ENCODE results near the gene PIP5KL1. TPM values are rescaled to one million over a fixed set of nuclear protein-coding genes. Genes with fewer than 3 reads are reported as not detected.

PIP5KL1 gene
- polyA plus RNA-seq, 3 donors = 0.31 to 0.57 (median 0.39) TPM

DNA sequence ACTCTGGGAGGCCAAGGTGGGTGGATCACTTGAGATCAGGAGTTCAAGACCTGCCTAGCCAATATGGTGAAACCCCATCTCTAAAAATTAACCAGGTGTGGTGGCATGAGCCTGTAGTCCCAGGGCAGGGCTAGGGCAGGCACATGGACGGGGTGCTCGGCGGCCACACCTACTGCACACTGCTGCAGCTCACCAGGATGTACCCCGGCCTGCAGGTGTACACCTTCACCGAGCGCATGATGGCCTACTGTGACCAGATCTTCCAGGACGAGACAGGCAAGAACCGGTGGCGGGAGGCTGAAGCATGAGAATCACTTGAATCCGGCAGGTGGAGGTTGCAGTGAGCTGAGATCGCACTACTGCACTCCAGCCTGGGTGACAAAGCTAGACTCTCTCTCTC is 16.9 kb downstream of the PIP5KL1 start:
- H3K9me3 ChIP-seq (replicated peaks in 1 of 2; ENCODE audit: control insufficient read depth in 1 of 2, insufficient read depth in 1 of 2, low read length in 2 of 2) = no peaks in the 10 kb centered on the region

DNA sequence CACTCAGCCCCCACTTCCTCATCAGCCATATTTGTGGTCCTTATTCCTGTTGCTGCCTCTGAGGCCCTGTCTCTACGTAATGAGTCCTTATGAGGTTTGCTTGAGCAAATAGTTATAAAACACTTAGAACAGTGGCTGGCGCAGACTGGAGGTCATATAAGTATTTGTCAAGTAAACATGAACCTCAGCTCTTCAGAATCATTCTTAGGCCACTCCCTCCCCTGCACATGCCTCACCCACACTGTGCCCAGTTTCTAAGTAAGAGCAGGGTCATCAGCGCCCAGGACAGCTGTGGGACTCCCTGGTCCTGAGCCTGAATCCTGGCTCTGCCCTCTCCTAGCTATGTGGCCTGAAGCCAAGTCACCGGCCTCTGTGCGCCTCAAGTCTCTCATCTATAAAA is 17.7 kb downstream of the PIP5KL1 start:
- H3K27ac ChIP-seq (ENCODE audit: low read depth in 1 of 2, low read length in 2 of 2) = no peak overlapping the region
- H3K9ac ChIP-seq (ENCODE audit: insufficient read depth, low read length, poor library complexity, severe bottlenecking) = no peak overlapping the region
- H3K4me2 ChIP-seq (replicated peaks; ENCODE audit: extremely low read depth, low read length, poor library complexity, severe bottlenecking) = no peak overlapping the region
- H3K36me3 ChIP-seq (replicated peaks in 1 of 2; ENCODE audit: control insufficient read depth in 1 of 2, insufficient read depth in 2 of 2, low read length in 2 of 2) = peaks cover 12 to 38% of the 10 kb centered on the region in 2 donors
- peaks cover 0 to 1% (median 0%) of the 10 kb centered on the region in 7 donors for H3K9me3 Mint-ChIP-seq
- H3K27me3 ChIP-seq (ENCODE audit: control insufficient read depth in 2 of 2, insufficient read depth in 2 of 2, low read length in 2 of 2) = no peaks in the 10 kb centered on the region
- no peak overlapping the region for H3K4me3 Mint-ChIP-seq
- H3K4me1 Mint-ChIP-seq = peaks cover 30% of the 10 kb centered on the region
- H3K79me2 ChIP-seq (ENCODE audit: insufficient read depth, low read length) = no peaks in the 10 kb centered on the region
- H3K4me3 ChIP-seq (replicated peaks in 1 of 3; ENCODE audit: low read depth in 2 of 3, low read length in 3 of 3) = no peak overlapping the region
- no peak overlapping the region for H2AFZ ChIP-seq (ENCODE audit: insufficient read depth, low read depth, low read length, poor library complexity, severe bottlenecking)
- no peaks in the 10 kb centered on the region for H3K9me3 ChIP-seq (replicated peaks in 1 of 2; ENCODE audit: control insufficient read depth in 1 of 2, insufficient read depth in 1 of 2, low read length in 2 of 2)
- H4K20me1 ChIP-seq (ENCODE audit: insufficient read depth, low read length) = no peaks in the 10 kb centered on the region
- 94% methylated on average over 3 of the region's 5 CpGs for WGBS (ENCODE audit: insufficient coverage)
- DNase-seq = peak in 1 of 3 donors; percentile 2
- peaks cover 34 to 35% of the 10 kb centered on the region in 2 donors for H3K36me3 Mint-ChIP-seq
- H3K27ac Mint-ChIP-seq = peak overlapping the region in 2 of 7 donors; percentile 46 to 68
- TF ChIP-seq, protein P1, sequence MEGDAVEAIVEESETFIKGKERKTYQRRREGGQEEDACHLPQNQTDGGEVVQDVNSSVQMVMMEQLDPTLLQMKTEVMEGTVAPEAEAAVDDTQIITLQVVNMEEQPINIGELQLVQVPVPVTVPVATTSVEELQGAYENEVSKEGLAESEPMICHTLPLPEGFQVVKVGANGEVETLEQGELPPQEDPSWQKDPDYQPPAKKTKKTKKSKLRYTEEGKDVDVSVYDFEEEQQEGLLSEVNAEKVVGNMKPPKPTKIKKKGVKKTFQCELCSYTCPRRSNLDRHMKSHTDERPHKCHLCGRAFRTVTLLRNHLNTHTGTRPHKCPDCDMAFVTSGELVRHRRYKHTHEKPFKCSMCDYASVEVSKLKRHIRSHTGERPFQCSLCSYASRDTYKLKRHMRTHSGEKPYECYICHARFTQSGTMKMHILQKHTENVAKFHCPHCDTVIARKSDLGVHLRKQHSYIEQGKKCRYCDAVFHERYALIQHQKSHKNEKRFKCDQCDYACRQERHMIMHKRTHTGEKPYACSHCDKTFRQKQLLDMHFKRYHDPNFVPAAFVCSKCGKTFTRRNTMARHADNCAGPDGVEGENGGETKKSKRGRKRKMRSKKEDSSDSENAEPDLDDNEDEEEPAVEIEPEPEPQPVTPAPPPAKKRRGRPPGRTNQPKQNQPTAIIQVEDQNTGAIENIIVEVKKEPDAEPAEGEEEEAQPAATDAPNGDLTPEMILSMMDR (IDR thresholded peaks at IDR 0.05) = no peak
- H3K4me1 ChIP-seq (ENCODE audit: control insufficient read depth in 1 of 2, insufficient read depth in 2 of 2, low read length in 2 of 2) = peaks cover 21 to 28% of the 10 kb centered on the region in 2 donors
- intact Hi-C loops (cut with micrococcal nuclease) = no loop called here
- H3K27me3 Mint-ChIP-seq (ENCODE audit: low read depth in 3 of 3) = peaks cover 0 to 8% (median 6%) of the 10 kb centered on the region in 3 donors

More for the DNA sequence above, 16.9 kb downstream of the PIP5KL1 start:
- H2AFZ ChIP-seq (ENCODE audit: insufficient read depth, low read depth, low read length, poor library complexity, severe bottlenecking) = no peak overlapping the region
- H3K4me3 ChIP-seq (replicated peaks in 1 of 3; ENCODE audit: low read depth in 2 of 3, low read length in 3 of 3) = no peak overlapping the region
- DNase-seq = peak in 1 of 3 donors; percentile 2
- H3K9me3 Mint-ChIP-seq = peaks cover 0 to 1% (median 0%) of the 10 kb centered on the region in 7 donors
- WGBS (ENCODE audit: insufficient coverage) = 100% methylated on average over 11 of the region's 11 CpGs
- H4K20me1 ChIP-seq (ENCODE audit: insufficient read depth, low read length) = no peaks in the 10 kb centered on the region
- TF ChIP-seq, protein P1 (IDR thresholded peaks at IDR 0.05) = no peak
- peak overlapping the region in 1 of 7 donors; percentile 61 for H3K27ac Mint-ChIP-seq
- no peaks in the 10 kb centered on the region for H3K27me3 ChIP-seq (ENCODE audit: control insufficient read depth in 2 of 2, insufficient read depth in 2 of 2, low read length in 2 of 2)
- H3K9ac ChIP-seq (ENCODE audit: insufficient read depth, low read length, poor library complexity, severe bottlenecking) = no peak overlapping the region
- peaks cover 31 to 35% of the 10 kb centered on the region in 2 donors for H3K36me3 Mint-ChIP-seq
- peaks cover 29 to 36% of the 10 kb centered on the region in 2 donors for H3K4me1 ChIP-seq (ENCODE audit: control insufficient read depth in 1 of 2, insufficient read depth in 2 of 2, low read length in 2 of 2)
- no peak overlapping the region for H3K27ac ChIP-seq (ENCODE audit: low read depth in 1 of 2, low read length in 2 of 2)
- H3K79me2 ChIP-seq (ENCODE audit: insufficient read depth, low read length) = no peaks in the 10 kb centered on the region
- peaks cover 0 to 8% (median 6%) of the 10 kb centered on the region in 3 donors for H3K27me3 Mint-ChIP-seq (ENCODE audit: low read depth in 3 of 3)
- H3K36me3 ChIP-seq (replicated peaks in 1 of 2; ENCODE audit: control insufficient read depth in 1 of 2, insufficient read depth in 2 of 2, low read length in 2 of 2) = peaks cover 12 to 30% of the 10 kb centered on the region in 2 donors
- no peak overlapping the region for H3K4me3 Mint-ChIP-seq
- intact Hi-C loops (cut with micrococcal nuclease) = no loop called here
- peaks cover 38% of the 10 kb centered on the region for H3K4me1 Mint-ChIP-seq
- no peak overlapping the region for H3K4me2 ChIP-seq (replicated peaks; ENCODE audit: extremely low read depth, low read length, poor library complexity, severe bottlenecking)
